Measurements from ENCODE around the gene SOCS6. TPM values are rescaled to one million over a fixed set of nuclear protein-coding genes. Genes with fewer than 3 reads are reported as not detected.
"Not testable (repeated sequence)": the region's sequence is repeated elsewhere in the genome, so short reads cannot be mapped to it uniquely, and the experiment has no call there.

SOCS6 gene
- total and polyA plus RNA-seq, 8 donors = 18.0 to 26.6 (median 22.3) TPM

DNA sequence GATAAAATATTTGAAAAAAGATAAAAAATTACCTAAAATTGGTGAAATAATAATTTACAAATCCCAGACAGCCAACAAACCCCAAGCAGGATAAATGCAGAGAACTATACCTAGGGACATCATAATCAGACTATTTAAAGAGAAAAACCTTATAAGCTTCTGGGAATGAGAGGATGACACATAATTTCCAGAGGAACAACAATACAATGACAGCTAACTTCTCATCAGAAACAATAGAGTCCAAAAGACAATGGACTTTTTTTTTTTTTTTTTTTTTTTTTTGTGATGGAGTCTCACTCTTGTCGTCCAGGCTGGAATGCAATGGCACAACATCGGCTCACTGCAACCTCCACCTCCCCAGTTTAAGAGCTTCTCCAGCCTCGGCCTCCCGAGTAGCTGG is 65.2 kb downstream of the SOCS6 start:
- H3K4me1 ChIP-seq = no peaks in the 10 kb centered on the region
- TF ChIP-seq, protein P1, sequence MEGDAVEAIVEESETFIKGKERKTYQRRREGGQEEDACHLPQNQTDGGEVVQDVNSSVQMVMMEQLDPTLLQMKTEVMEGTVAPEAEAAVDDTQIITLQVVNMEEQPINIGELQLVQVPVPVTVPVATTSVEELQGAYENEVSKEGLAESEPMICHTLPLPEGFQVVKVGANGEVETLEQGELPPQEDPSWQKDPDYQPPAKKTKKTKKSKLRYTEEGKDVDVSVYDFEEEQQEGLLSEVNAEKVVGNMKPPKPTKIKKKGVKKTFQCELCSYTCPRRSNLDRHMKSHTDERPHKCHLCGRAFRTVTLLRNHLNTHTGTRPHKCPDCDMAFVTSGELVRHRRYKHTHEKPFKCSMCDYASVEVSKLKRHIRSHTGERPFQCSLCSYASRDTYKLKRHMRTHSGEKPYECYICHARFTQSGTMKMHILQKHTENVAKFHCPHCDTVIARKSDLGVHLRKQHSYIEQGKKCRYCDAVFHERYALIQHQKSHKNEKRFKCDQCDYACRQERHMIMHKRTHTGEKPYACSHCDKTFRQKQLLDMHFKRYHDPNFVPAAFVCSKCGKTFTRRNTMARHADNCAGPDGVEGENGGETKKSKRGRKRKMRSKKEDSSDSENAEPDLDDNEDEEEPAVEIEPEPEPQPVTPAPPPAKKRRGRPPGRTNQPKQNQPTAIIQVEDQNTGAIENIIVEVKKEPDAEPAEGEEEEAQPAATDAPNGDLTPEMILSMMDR (IDR thresholded peaks at IDR 0.05) = no peak
- intact Hi-C loops (cut with DNase I) = no loop called here

DNA sequence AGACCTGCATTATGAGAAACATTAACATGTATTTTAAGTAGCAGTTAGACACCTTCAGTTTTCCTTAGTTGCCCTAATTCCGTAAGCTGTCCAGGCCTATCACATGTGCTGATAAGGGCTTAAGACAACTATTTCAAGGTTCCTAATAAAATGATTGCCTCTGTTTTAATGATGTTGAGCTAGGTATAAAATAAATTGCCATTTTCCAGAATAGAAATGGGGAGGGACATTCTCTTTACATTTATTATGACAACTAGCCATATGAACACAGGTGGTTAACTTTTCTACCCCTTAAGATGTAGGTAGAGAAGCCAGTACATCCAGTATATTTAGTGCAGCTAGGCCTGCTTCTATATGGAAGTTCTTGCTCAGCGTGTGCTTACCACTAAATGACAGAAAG is 65.9 kb downstream of the SOCS6 start:
- intact Hi-C loops (cut with DNase I) = no loop called here
- TF ChIP-seq, protein P1 (IDR thresholded peaks at IDR 0.05) = no peak
- no peak for ATAC-seq

More for the DNA sequence above, 65.2 kb downstream of the SOCS6 start:
- Histone ChIP-seq H3K9me3 (peaks cover 0 to 17% of the 10 kb centered on the region in 2 donors), H3K4me3 (no peak overlapping the region), H3K27me3 (no peaks in the 10 kb centered on the region), H3K27ac (no peak overlapping the region), H3K36me3 (peaks cover 0 to 10% of the 10 kb centered on the region in 2 donors)
- DNase-seq = no peak
- ATAC-seq = no peak

DNA sequence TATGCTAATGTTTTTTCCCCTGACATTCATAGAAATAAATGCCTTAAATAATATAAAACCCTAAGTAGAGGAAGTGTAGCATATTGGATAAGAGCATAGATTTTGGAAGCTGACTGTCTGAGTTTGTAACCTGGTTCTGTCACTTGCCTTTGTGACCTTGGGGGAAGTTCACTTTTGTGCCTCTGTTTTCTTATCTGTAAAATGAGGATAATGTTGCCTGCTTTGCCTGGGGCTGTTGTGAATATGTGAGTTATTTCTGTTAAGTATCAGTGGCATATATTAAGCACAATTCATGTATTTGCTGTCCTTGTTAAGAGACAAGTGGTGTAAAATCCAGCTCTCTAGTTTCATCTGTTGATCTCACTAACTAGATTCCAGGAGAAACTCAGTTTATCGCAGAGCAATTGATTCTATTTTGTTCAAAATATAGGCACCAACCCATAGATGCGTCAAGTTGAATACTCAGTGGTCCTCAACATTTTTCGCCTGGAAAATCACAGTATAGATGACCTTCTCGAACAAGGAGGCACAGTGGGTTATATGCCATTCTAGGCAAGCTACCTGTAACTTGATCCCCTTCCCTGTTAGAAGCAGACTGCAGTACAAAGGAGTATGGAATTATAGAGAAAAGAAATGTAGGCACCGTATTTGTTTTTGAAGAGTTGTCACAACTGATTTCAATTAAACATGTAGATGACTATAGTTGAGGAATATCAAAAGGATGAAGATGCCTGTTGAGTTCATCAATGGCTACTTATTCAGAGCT is 67.0 kb downstream of the SOCS6 start:
- no peak for DNase-seq
- H3K4me1 ChIP-seq = no peaks in the 10 kb centered on the region
- H3K36me3 ChIP-seq = peaks cover 0 to 6% of the 10 kb centered on the region in 2 donors
- no peak overlapping the region for H3K4me3 ChIP-seq
- intact Hi-C loops (cut with DNase I) = no loop called here
- peaks cover 0 to 17% of the 10 kb centered on the region in 2 donors for H3K9me3 ChIP-seq
- no peak for ATAC-seq
- H3K27me3 ChIP-seq = no peaks in the 10 kb centered on the region
- TF ChIP-seq, protein P1 (IDR thresholded peaks at IDR 0.05) = no peak
- H3K27ac ChIP-seq = no peak overlapping the region

More for the DNA sequence above, 65.9 kb downstream of the SOCS6 start:
- H3K27me3 ChIP-seq = no peaks in the 10 kb centered on the region
- H3K4me1 ChIP-seq = no peaks in the 10 kb centered on the region
- H3K27ac ChIP-seq = no peak overlapping the region
- DNase-seq = no peak
- no peak overlapping the region for H3K4me3 ChIP-seq
- peaks cover 0 to 17% of the 10 kb centered on the region in 2 donors for H3K9me3 ChIP-seq
- H3K36me3 ChIP-seq = peaks cover 0 to 9% of the 10 kb centered on the region in 2 donors

DNA sequence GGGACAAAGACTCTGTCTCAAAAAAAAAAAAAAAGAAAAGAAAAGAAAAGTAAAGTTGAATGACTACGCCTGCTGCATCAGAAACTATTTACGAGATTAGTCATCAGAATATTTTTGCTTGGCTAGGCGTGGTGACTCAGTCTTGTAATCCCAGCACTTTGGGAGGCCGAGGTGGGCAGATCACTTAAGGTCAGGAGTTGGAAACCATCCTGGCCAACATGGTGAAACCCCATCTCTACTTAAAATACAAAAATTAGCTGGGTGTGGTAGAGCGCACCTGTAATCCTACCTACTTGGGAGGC is 69.2 kb downstream of the SOCS6 start:
- H3K4me3 ChIP-seq; H3K36me3 ChIP-seq; H3K27me3 ChIP-seq; H3K4me1 ChIP-seq; DNase-seq; ATAC-seq; H3K27ac ChIP-seq; intact Hi-C loops (cut with DNase I): not testable (repeated sequence)
- H3K9me3 ChIP-seq = peaks cover 0 to 17% of the 10 kb centered on the region in 2 donors

DNA sequence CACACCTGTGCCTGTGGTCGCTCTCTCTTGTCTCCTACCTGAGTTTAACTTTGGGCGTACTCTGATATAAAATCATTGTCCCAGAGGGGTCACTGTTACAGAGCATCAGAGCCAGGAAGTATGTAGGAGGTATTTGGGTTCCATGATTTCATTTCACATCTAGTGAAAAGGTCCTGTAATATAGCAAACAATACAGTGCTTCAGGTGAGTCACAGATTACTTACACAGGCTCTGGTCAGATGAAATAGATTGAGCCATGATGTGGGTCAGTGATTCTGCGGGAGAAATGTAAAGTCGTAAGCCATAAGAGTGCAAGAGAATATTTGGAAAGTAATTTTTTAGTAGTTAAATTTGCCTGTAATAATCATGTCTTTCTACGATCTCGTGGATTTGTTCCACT is 70.2 kb downstream of the SOCS6 start:
- Histone ChIP-seq H3K4me3 (no peak overlapping the region), H3K9me3 (peaks cover 0 to 11% of the 10 kb centered on the region in 2 donors), H3K36me3 (no peaks in the 10 kb centered on the region), H3K27me3 (no peaks in the 10 kb centered on the region), H3K27ac (no peak overlapping the region), H3K4me1 (no peaks in the 10 kb centered on the region)
- ATAC-seq (no peak), DNase-seq (no peak)
- intact Hi-C loops (cut with DNase I) = no loop called here
- TF ChIP-seq, protein P1 (IDR thresholded peaks at IDR 0.05) = no peak

DNA sequence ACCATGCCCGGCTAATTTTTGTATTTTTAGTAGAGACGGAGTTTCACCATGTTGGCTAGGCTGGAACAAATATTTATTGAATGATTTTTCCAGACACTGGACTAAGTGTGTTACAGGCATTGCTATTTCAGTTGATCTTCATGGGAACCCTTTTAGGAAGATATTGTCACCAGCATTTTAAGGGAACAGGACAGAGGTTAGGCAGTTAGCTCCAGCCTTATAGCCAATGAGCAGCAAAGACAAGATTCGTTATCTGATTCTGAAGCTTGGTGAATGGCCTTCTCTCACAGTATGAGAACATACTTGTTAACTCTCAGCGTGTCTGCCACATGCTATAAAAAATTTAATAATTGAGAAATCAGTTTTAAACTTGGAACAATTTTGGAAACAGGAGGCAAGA is 73.4 kb downstream of the SOCS6 start:
- no peak for ATAC-seq
- DNase-seq = no peak
- H3K27ac ChIP-seq = no peak overlapping the region
- no peaks in the 10 kb centered on the region for H3K27me3 ChIP-seq
- no peaks in the 10 kb centered on the region for H3K4me1 ChIP-seq
- TF ChIP-seq, protein P1 (IDR thresholded peaks at IDR 0.05) = no peak
- H3K4me3 ChIP-seq = no peak overlapping the region
- intact Hi-C loops (cut with DNase I) = no loop called here
- H3K36me3 ChIP-seq = no peaks in the 10 kb centered on the region
- peaks cover 0 to 1% of the 10 kb centered on the region in 2 donors for H3K9me3 ChIP-seq

All from left lung (tissue), 10 donors.